Calu3 (cell line): ENCODE results near the gene ZXDC. TPM values are rescaled to one million over a fixed set of nuclear protein-coding genes. Genes with fewer than 3 reads are reported as not detected.

ENCODE experiments used
- BruUV-seq: library from RNA; stranded (reverse); fragments of 400-500 nt; replicated peaks from 2 replicates; lab custom pipeline; 2021; lab: Mats Ljungman, UMichigan
- CTCF ChIA-PET: fragments of 300-600 bp; sonication (Branson Sonifier 250); formaldehyde crosslinking; loops from one replicate; lab custom pipeline; 2022; ENCODE audit warnings: antibody characterized with exemption; lab: Charles Lee
- DNase-seq: peaks from one replicate; pipeline ENCODE4 v3.0.0; 2022
- H3K27ac Mint-ChIP-seq: one replicate; pipeline ENCODE4 v1.8.0; 2022; ENCODE audit warnings: mixed read lengths; ENCODE audit not compliant: unreplicated experiment
- H3K27me3 Mint-ChIP-seq: one replicate; pipeline ENCODE4 v1.8.0; 2022; ENCODE audit warnings: mixed read lengths; ENCODE audit not compliant: unreplicated experiment
- H3K36me3 Mint-ChIP-seq: one replicate; pipeline ENCODE4 v1.8.0; 2022; ENCODE audit warnings: mild to moderate bottlenecking, moderate library complexity, mixed read lengths; ENCODE audit not compliant: insufficient read depth, unreplicated experiment
- H3K4me1 Mint-ChIP-seq: one replicate; pipeline ENCODE4 v1.8.0; 2022; ENCODE audit warnings: mild to moderate bottlenecking, low read depth, mixed read lengths; ENCODE audit not compliant: unreplicated experiment
- H3K4me3 Mint-ChIP-seq: one replicate; pipeline ENCODE4 v1.8.0; 2022; ENCODE audit warnings: mild to moderate bottlenecking, low read depth, moderate library complexity, mixed read lengths; ENCODE audit not compliant: unreplicated experiment
- H3K9me3 Mint-ChIP-seq: one replicate; pipeline ENCODE4 v1.8.0; 2022; ENCODE audit warnings: low read depth, mixed read lengths; ENCODE audit not compliant: unreplicated experiment
- intact Hi-C: fragments of 100-400 bp; cut with micrococcal nuclease; formaldehyde crosslinking; loops from one replicate; pipeline ENCODE4 v1.10.0; 2022; ENCODE audit not compliant: unreplicated experiment
- total RNA-seq: library from RNA; stranded (reverse); gene quantifications from 2 replicates; pipeline ENCODE4 v1.2.3, GENCODE V29; 2022
- TF ChIP-seq, protein P1 (sequence below): fragments of 200-600 bp; IDR thresholded peaks from one replicate; pipeline ENCODE4 v1.8.0; 2022; ENCODE audit warnings: antibody characterized with exemption; ENCODE audit not compliant: unreplicated experiment

Gene ZXDC
- total RNA-seq, 1 experiment from 2014 or later = 63.8 TPM

DNA sequence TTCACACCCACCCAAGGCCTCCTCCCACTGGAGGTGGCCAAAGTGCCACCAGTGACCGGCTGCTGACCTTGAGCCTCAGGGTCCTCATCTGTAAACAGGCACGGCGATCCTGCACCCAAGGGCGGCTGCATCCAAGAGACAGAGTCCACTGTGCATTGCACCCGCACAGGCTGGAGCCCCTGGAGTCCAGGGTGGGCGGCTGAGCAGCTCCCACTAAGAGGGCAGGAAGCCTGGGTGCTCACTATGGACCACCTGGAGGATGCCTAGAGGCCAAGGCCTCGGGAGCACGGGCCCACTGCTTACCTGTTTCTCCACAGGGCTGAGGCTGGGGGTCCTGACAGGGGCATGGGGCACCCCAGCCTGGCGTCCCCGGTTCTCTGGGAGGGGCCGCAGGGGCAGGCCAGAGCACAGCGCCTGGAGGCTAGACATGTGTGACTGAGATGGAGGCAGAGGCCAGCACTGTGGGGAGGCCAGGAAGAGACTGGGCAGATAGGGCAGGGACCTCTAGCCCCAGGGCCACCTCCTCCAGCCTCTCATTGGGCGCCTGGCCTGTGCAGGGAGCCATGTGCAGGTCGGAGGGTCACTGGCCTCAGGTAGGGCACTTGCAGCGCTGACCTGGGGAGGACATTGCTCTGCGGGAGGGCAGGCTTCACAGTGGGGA, 41.7 kb upstream of the ZXDC start, which contains the start of gene UROC1:
TSS of gene UROC1 (minus strand) at position 483 of the 661 bp plus-strand sequence. CDS start at position 429, 54 bp downstream.
- CTCF ChIA-PET = no interaction called here

DNA sequence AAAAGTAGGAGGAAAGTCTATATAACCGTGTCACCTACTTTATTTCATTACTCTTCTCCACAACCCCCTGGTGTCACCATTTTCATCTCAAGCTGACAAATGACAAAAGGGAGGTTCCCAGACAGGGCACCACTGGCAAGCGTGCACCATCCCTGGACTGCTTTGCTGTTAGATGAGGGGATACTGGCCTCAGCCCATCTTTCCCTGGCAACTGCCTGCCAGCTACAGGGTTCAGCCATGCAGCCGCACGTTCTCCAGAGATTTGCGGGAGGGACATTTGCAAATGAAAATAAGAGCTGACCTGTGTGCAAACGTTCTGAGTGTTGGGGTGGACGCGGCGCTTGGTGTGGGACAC, 41.2 kb upstream of the ZXDC start:
- no TSS peak for BruUV-seq

More for the DNA sequence above, 41.7 kb upstream of the ZXDC start, which contains the start of gene UROC1:
- Mint-ChIP-seq H3K27ac (no peak within 1 kb of the TSS), H3K4me3 (no peak within 1 kb of the TSS), H3K4me1 (no peaks in the 10 kb centered on the region), H3K27me3 (peaks cover 69% of the 10 kb centered on the region), H3K9me3 (no peaks in the 10 kb centered on the region), H3K36me3 (no peaks in the 10 kb centered on the region)
- intact Hi-C loops = no loop called here
- no peak for DNase-seq
- TF ChIP-seq, protein P1, sequence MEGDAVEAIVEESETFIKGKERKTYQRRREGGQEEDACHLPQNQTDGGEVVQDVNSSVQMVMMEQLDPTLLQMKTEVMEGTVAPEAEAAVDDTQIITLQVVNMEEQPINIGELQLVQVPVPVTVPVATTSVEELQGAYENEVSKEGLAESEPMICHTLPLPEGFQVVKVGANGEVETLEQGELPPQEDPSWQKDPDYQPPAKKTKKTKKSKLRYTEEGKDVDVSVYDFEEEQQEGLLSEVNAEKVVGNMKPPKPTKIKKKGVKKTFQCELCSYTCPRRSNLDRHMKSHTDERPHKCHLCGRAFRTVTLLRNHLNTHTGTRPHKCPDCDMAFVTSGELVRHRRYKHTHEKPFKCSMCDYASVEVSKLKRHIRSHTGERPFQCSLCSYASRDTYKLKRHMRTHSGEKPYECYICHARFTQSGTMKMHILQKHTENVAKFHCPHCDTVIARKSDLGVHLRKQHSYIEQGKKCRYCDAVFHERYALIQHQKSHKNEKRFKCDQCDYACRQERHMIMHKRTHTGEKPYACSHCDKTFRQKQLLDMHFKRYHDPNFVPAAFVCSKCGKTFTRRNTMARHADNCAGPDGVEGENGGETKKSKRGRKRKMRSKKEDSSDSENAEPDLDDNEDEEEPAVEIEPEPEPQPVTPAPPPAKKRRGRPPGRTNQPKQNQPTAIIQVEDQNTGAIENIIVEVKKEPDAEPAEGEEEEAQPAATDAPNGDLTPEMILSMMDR = no peak
- BruUV-seq = no TSS peak

DNA sequence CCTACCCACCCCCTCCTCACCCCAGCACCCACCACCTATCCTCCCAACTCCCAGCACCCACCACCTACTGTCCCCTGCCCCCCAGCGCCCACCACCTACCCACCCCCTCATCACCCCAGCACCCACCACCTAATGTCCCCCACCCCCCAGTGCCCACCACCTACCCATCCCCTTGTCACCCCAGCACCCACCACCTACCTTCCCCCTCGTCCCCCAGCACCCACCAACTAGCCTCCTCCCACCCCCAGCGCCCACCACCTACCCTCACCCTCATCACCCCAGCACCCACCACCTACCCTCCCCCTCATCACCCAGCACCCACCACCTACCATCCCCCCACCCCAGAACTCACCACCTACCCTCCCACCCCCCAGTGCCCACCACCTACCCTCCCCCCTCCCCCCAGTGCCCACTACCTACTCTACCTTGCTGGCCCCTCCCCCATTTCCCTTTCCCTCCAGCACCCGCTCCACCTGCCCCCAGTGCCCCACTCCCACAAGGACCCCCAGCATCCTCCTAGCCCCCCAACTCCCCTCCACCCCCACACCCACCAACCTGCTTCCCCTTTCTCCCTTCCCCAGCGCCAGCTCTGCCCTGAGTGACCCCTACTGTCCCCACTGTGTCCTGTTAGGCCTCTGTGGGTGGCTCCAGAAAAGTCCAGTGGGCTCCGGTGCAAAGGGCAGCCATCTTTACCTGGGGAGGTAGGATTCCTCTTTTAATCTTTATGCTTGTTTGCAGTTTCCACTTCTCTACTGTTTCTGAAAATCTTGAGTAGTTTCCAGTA, 40.7 kb upstream of the ZXDC start:
- BruUV-seq = no TSS peak
- Mint-ChIP-seq H3K9me3 (no peaks in the 10 kb centered on the region), H3K36me3 (no peaks in the 10 kb centered on the region)

More for the DNA sequence above, 41.2 kb upstream of the ZXDC start:
- intact Hi-C loops = no loop called here
- peaks cover 64% of the 10 kb centered on the region for H3K27me3 Mint-ChIP-seq
- no peak overlapping the region for H3K27ac Mint-ChIP-seq
- no peak for DNase-seq
- TF ChIP-seq, protein P1 = no peak
- H3K9me3 Mint-ChIP-seq = no peaks in the 10 kb centered on the region
- no peaks in the 10 kb centered on the region for H3K4me1 Mint-ChIP-seq
- no peaks in the 10 kb centered on the region for H3K36me3 Mint-ChIP-seq
- CTCF ChIA-PET = interaction anchor here (0.8 kb wide), 1 partner anchor 1810 kb away, joined by 3 read pairs; no protein-coding TSS in a partner anchor
- H3K4me3 Mint-ChIP-seq = no peak overlapping the region

DNA sequence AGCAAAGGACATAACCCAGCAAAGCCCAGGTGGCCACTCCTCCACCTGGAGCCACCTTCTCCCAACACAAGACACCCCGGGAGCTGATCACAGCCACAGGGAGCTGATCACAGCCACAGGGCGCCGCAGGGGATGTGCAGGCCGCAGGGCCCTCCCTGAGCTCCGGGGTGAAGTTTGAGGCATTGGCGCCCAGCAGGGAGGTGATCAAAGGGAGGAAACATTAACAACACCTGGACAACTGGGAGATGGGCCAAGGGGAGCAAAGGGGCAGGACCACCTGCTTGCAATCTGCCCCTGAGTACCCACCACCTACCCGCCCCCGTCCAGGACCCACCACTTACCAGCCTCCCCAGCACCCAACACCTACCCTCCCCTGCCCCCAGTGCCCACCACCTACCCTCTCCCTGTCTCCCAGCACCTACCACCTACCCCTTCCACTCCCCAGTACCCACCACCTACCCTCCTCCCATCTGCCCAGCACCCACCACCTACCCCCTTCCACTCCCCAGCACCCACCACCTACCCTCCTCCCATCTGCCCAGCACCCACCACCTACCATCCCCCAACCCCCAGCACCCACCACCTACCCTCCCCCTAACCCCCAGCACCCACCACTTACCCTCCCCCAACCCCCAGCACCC, 39.5 kb upstream of the ZXDC start:
- H3K9me3 Mint-ChIP-seq = no peaks in the 10 kb centered on the region
- H3K27ac Mint-ChIP-seq = no peak overlapping the region
- no peaks in the 10 kb centered on the region for H3K36me3 Mint-ChIP-seq
- TF ChIP-seq, protein P1 = no peak
- no peaks in the 10 kb centered on the region for H3K4me1 Mint-ChIP-seq
- no peak for DNase-seq
- intact Hi-C loops = no loop called here
- no TSS peak for BruUV-seq
- CTCF ChIA-PET = interaction anchor here (1.4 kb wide), 1 partner anchor 107 kb away, joined by 3 read pairs; no protein-coding TSS in a partner anchor
- no peak overlapping the region for H3K4me3 Mint-ChIP-seq
- H3K27me3 Mint-ChIP-seq = peaks cover 46% of the 10 kb centered on the region

More for the DNA sequence above, 40.7 kb upstream of the ZXDC start:
- Mint-ChIP-seq H3K27me3 (peaks cover 58% of the 10 kb centered on the region), H3K4me1 (no peaks in the 10 kb centered on the region), H3K27ac (no peak overlapping the region), H3K4me3 (no peak overlapping the region)
- no peak for DNase-seq
- CTCF ChIA-PET = interaction anchor here (0.8 kb wide), 1 partner anchor 1810 kb away, joined by 3 read pairs; no protein-coding TSS in a partner anchor
- intact Hi-C loops = no loop called here
- TF ChIP-seq, protein P1 = no peak
